Activated CD4-positive, alpha-beta memory T cell treated with anti-CD3 and anti-CD28 coated beads for 36 hours (primary cell): Measurements from ENCODE around the gene PTPRF. TPM values are rescaled to one million over a fixed set of nuclear protein-coding genes. Genes with fewer than 3 reads are reported as not detected.
"Not testable (repeated sequence)": the region's sequence is repeated elsewhere in the genome, so short reads cannot be mapped to it uniquely, and the experiment has no call there.

ENCODE experiments used
- CTCF ChIA-PET: fragments of 350-600 bp; sonication (Branson Sonifier 250); formaldehyde crosslinking; loops from one replicate; lab custom pipeline; 2021; ENCODE audit warnings: antibody characterized with exemption, inconsistent platforms; lab: Charles Lee
- POLR2A ChIA-PET: fragments of 350-600 bp; sonication (Branson Sonifier 250); formaldehyde crosslinking; loops from one replicate; lab custom pipeline; 2021; ENCODE audit warnings: antibody characterized with exemption; lab: Charles Lee
- DNase-seq: peaks from one replicate; pipeline ENCODE4 v3.0.0-alpha.2; 2020
- H3K27ac Mint-ChIP-seq: one replicate; pipeline ENCODE4 v1.8.0; 2021; ENCODE audit warnings: mixed read lengths
- H3K27me3 Mint-ChIP-seq: one replicate; pipeline ENCODE4 v1.8.0; 2021; ENCODE audit warnings: mixed read lengths
- H3K36me3 Mint-ChIP-seq: one replicate; pipeline ENCODE4 v1.8.0; 2021; ENCODE audit warnings: mixed read lengths
- H3K4me1 Mint-ChIP-seq: one replicate; pipeline ENCODE4 v1.8.0; 2021; ENCODE audit warnings: low read depth, mixed read lengths
- H3K4me3 Mint-ChIP-seq: one replicate; pipeline ENCODE4 v1.8.0; 2021; ENCODE audit warnings: mild to moderate bottlenecking, mixed read lengths
- H3K9me3 Mint-ChIP-seq: one replicate; pipeline ENCODE4 v1.8.0; 2021; ENCODE audit warnings: mixed read lengths
- intact Hi-C: fragments of 100-400 bp; cut with micrococcal nuclease; formaldehyde crosslinking; loops from one replicate; pipeline ENCODE4 v1.15.1; 2023
- total RNA-seq, 2 experiments: library from RNA; stranded (reverse); gene quantifications; one replicate each; pipeline ENCODE4 v1.2.3, GENCODE V29; 2021

PTPRF gene
- total RNA-seq, 2 experiments from 2014 or later: 2.4 to 2.8 TPM

DNA sequence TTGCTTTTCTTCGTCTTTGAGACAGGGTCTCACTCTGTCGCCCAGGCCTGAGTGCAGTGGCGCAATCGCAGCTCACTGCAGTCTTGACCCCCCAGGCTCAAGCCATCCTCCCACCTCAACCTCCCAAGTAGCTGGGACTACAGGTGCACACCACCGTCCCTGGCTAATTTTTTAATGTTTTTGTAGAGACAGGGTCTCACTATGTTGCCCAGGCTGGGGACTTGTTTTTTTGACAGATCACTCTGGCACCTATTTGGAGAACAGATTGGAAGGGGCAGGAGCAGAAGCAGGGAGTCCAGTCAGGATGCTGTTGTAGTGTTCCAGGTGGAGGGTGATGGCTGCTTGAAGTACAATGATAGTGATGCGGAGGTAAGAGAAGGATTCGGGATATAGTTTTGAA, 106.6 kb downstream of the PTPRF start:
- POLR2A ChIA-PET: interaction anchor here (0.6 kb wide), 1 partner anchor 951 kb away, joined by 3 read pairs; no protein-coding TSS in a partner anchor
- Mint-ChIP-seq H3K4me1 (no peaks in the 10 kb centered on the region), H3K9me3 (no peaks in the 10 kb centered on the region), H3K27ac (no peak overlapping the region), H3K36me3 (no peaks in the 10 kb centered on the region), H3K27me3 (peaks cover 1% of the 10 kb centered on the region), H3K4me3 (no peak overlapping the region)
- DNase-seq: no peak
- CTCF ChIA-PET: no interaction called here
- intact Hi-C loops: no loop called here

DNA sequence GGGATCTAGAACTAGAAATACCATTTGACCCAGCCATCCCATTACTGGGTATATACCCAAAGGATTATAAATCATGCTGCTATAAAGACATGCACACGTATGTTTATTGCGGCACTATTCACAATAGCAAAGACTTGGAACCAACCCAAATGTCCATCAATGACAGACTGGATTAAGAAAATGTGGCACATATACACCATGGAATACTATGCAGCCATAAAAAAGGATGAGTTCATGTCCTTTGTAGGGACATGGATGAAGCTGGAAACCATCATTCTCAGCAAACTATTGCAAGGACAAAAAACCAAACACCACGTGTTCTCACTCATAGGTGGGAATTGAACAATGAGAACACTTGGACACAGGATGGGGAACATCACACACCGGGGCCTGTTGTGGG, 107.7 kb downstream of the PTPRF start:
- H3K27me3 Mint-ChIP-seq, DNase-seq, H3K36me3 Mint-ChIP-seq, CTCF ChIA-PET, H3K9me3 Mint-ChIP-seq, H3K27ac Mint-ChIP-seq, H3K4me3 Mint-ChIP-seq, intact Hi-C loops, H3K4me1 Mint-ChIP-seq: not testable (repeated sequence)
- POLR2A ChIA-PET: interaction anchor here (0.6 kb wide), 1 partner anchor 1892 kb away, joined by 4 read pairs; no protein-coding TSS in a partner anchor

DNA sequence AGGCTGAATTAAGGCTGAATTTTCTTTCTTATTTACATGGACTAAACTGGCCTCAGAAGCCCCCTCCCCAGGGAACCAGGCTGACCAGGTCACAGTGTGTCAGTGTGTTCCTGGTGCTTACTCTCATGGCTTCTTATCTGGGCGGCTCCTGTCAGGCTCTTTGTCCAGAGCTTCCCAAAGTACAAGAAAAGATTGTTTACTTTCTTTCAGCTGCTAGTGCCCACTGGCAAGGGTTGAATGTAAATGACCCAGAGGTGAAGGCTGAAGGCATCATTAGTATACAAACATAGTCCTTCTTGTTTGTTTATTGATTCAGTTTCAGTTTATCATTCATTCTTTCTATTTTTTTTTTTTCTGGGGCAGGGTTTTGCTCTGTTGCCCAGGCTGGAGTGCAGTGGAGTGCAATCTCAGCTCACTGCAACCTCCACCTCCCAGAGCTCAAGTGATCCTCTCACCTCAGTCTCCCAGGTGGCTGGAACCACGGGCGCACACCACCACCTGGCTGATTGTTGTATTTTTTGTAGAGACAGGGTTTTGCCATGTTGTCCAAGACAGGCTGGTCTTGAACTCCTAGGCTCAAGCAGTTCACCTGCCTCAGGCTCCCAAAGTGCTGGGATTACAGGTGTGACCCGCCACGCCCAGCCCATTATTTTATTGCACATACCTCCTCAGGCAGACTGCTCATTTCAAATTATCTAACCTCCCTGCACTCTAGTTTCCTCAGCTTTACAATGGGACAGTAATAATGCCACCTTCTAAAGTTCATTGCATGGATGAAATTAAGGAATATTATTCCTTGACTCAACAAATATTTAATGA, 109.5 kb downstream of the PTPRF start:
- no peaks in the 10 kb centered on the region for H3K36me3 Mint-ChIP-seq
- H3K4me3 Mint-ChIP-seq: no peak overlapping the region
- peaks cover 1% of the 10 kb centered on the region for H3K27me3 Mint-ChIP-seq
- H3K4me1 Mint-ChIP-seq: no peaks in the 10 kb centered on the region
- intact Hi-C loops: no loop called here
- POLR2A ChIA-PET: no interaction called here
- CTCF ChIA-PET: interaction anchor here (1.0 kb wide), 1 partner anchor 10 kb away, joined by 3 read pairs; the partner anchor contains the start of gene KDM4A
- no peak for DNase-seq
- no peaks in the 10 kb centered on the region for H3K9me3 Mint-ChIP-seq
- no peak overlapping the region for H3K27ac Mint-ChIP-seq

DNA sequence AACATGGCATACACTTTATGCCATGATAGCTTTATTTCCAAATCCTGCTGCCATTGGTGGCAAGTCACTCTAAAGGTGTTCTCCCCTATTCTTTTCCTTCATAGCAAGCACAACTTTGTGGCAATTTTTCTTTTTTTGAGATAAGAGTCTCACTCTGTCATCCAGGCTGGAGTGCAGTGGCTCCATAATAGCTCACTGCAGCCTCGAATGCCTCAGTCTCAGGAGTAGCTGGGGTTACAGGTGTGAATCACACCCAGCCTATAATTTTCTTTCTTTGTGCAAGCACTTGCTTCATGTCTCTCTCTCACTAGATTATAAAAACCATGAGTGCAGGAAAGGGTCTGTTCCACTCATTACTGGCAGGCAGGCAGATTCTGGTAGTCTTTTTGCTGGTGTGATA, 113.9 kb downstream of the PTPRF start:
- POLR2A ChIA-PET: no interaction called here
- Mint-ChIP-seq H3K4me3 (no peak overlapping the region), H3K4me1 (peaks cover 4% of the 10 kb centered on the region)

DNA sequence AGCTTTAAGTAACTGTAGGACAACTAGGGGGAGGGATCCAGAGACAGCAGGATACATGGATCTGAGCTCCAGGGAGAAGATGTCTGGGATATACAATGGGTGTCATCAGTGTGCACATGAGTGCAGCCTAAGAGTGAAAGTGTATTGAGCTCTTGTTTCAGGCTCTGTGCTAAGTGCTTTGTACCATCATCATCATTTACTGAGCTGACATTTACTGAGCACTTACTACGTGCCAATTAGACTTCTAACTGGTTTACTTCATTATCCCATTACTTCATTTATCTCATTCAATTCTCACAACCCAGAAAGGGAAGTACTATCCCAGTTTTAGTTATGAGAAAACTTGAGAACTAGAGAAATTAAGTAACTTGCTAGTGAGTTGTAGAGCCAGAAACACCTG, 114.8 kb downstream of the PTPRF start:
- no peak for DNase-seq
- POLR2A ChIA-PET: no interaction called here
- Mint-ChIP-seq H3K27me3 (peaks cover under 1% of the 10 kb centered on the region), H3K9me3 (no peaks in the 10 kb centered on the region), H3K27ac (no peak overlapping the region), H3K4me1 (peaks cover 4% of the 10 kb centered on the region), H3K36me3 (no peaks in the 10 kb centered on the region), H3K4me3 (no peak overlapping the region)
- CTCF ChIA-PET: interaction anchor here (0.6 kb wide), 1 partner anchor 248 kb away, joined by 3 read pairs; no protein-coding TSS in a partner anchor
- intact Hi-C loops: no loop called here

More for the DNA sequence above, 113.9 kb downstream of the PTPRF start:
- CTCF ChIA-PET: interaction anchor here (0.6 to 1.0 kb wide), 2 partner anchors 115 to 310 kb away, joined by 3 read pairs; no protein-coding TSS in a partner anchor
- H3K27me3 Mint-ChIP-seq: peaks cover 1% of the 10 kb centered on the region
- H3K36me3 Mint-ChIP-seq: no peaks in the 10 kb centered on the region
- intact Hi-C loops: no loop called here
- H3K9me3 Mint-ChIP-seq: no peaks in the 10 kb centered on the region
- H3K27ac Mint-ChIP-seq: no peak overlapping the region
- no peak for DNase-seq

DNA sequence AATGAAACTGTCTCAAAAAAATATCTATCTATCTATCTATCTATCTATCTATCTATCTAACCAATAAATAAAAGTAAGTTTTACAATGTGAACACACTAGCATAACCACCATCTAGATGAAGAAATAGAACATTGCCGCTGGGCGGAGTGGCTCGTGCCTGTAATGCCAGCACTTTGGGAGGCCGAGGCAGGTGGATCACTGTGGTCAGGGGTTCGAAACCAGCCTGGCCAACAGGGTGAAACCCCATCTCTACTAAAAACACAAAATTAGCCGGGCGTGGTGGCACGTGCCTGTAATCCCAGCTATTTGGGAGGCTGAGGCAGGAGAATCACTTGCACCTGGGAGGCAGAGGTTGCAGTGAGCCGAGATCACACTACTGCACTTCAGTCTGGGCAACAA, 116.6 kb downstream of the PTPRF start:
- H3K27me3 Mint-ChIP-seq, POLR2A ChIA-PET, H3K27ac Mint-ChIP-seq, H3K9me3 Mint-ChIP-seq, H3K36me3 Mint-ChIP-seq, DNase-seq, CTCF ChIA-PET, intact Hi-C loops, H3K4me3 Mint-ChIP-seq: not testable (repeated sequence)
- peaks cover 19% of the 10 kb centered on the region for H3K4me1 Mint-ChIP-seq

DNA sequence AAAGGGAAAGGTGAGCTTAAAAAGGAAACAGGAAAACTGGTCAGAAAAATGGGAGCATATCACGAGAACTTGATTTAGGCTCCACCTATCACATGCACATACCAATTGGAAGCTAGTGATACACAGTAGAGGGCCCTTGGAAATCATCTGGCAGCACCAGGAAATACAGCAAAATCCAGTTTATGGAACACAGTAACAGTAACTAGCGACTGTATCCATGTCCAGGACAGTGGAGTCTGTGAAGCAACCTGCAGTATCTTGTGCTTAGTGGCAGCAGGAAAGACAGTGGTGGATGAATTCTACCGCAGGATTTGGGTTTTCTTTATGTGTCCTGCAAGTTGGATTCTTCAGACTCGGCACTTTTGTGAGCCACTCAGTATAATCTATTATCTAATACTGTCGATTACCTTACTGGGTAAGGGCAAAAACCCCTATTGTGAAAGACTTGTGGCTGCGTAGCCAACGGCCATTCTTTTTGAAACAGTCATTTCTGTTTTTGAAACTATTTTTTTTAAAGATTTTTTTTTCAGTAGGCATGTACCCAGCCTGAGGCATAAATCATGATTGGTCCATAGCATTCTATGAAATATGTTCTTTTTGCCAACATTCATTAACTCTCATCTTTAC, 117.7 kb downstream of the PTPRF start:
- Mint-ChIP-seq H3K4me3 (peak overlapping the region; percentile 99), H3K4me1 (peaks cover 22% of the 10 kb centered on the region), H3K27ac (no peak overlapping the region), H3K9me3 (no peaks in the 10 kb centered on the region), H3K27me3 (no peaks in the 10 kb centered on the region), H3K36me3 (peaks cover 4% of the 10 kb centered on the region)
- ChIA-PET CTCF (interaction anchor here (1.1 kb wide), 1 partner anchor 286 kb away, joined by 4 read pairs; no protein-coding TSS in a partner anchor), POLR2A (no interaction called here)
- intact Hi-C loops: no loop called here
- DNase-seq: no peak

DNA sequence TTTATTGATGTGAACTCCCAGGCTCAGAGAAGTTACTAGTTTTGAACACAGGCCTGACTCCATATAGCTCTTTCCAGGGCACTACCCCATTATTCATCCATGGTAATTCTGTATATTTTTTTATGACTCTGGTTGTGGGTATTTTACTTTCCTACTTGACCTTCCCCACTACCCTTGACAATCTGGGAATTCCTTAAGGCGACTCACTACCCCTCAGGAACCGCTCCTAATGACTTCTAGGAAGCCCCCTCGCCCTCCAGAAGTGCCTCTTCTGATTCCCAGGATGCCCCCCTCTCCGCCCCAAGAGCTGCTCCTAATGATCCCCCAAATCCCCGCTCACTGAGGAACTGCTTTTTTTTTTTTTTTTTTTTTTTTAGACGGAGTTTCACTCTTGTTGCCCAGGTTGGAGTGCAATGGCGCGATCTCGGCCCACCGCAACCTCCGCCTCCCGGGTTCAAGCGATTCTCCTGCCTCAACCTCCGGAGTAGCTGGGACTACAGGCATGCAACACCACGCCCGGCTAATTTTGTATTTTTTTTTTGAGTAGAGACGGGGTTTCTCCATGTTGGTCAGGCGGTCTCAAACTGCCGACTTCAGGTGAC, 118.3 kb downstream of the PTPRF start:
- DNase-seq: no peak
- Mint-ChIP-seq H3K27me3 (no peaks in the 10 kb centered on the region), H3K9me3 (no peaks in the 10 kb centered on the region), H3K36me3 (peaks cover 8% of the 10 kb centered on the region), H3K4me3 (peak overlapping the region; percentile 99), H3K4me1 (peaks cover 26% of the 10 kb centered on the region), H3K27ac (peak overlapping the region; percentile 98)
- ChIA-PET POLR2A (interaction anchor here (0.8 to 3.1 kb wide), 7 partner anchors 11 to 282 kb away, joined by 3 to 20 read pairs (median 5); partner anchors contain the start of genes ELOVL1 and ST3GAL3), CTCF (interaction anchor here (1.1 to 1.6 kb wide), 2 partner anchors 8 to 286 kb away, joined by 3 to 4 read pairs; no protein-coding TSS in a partner anchor)
- intact Hi-C loops: no loop called here

DNA sequence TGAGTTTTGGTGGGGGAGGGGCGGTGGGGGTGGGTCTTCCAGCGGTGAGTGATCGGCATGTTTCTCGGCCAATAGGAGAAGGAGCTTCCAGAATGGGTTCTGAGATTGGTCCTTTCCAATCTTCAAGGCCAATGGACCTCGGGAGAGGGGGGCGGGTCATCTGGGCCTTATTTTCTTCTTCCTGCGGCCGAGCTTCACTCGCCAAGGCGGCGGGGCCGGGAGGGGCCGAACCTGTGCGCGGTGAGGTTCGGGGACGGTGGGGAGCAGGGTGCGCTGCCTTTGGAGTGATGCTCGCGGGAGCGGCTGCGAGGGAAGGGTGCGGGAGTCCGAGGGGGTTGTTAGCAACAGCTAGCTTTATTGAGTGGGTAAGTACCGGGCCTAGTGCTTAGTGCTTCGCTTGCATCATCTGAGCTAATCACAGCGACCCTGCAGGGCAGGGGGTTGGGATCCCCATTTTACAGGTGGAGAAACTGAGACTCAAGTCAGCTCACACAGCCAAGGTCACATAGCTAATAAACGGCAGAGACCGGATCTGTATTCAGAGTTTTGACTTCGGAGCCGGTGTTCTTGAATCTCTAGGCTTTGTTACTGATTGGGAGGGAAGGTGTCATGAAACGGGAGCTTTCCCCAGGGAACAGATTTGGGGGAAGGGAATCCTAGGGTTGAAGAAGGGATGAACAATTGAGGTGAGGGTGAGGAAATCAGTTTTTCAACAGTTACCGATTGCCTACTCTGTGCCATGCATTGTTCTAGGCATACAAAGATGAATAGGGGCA, 119.8 kb downstream of the PTPRF start:
- H3K27ac Mint-ChIP-seq: peak overlapping the region; percentile 98
- H3K27me3 Mint-ChIP-seq: no peaks in the 10 kb centered on the region
- peaks cover 30% of the 10 kb centered on the region for H3K4me1 Mint-ChIP-seq
- intact Hi-C loops: loop anchor here (1.0 to 5.0 kb wide), 5 partner anchors 57 to 562 kb away; partner anchors contain the start of genes CFAP57, DMAP1, EBNA1BP2 and IPO13
- ChIA-PET POLR2A (interaction anchor here (0.7 to 3.1 kb wide), 16 partner anchors 10 to 1125 kb away, joined by 3 to 20 read pairs (median 3); partner anchors contain the start of genes CFAP57, EBNA1BP2, ELOVL1 and RPS8), CTCF (interaction anchor here (0.6 to 1.9 kb wide), 8 partner anchors 9 to 295 kb away, joined by 3 to 6 read pairs (median 3); partner anchors contain the start of gene ST3GAL3)
- no peaks in the 10 kb centered on the region for H3K9me3 Mint-ChIP-seq
- H3K36me3 Mint-ChIP-seq: peaks cover 16% of the 10 kb centered on the region
- DNase-seq: peak; percentile 94
- peak overlapping the region; percentile 99 for H3K4me3 Mint-ChIP-seq

DNA sequence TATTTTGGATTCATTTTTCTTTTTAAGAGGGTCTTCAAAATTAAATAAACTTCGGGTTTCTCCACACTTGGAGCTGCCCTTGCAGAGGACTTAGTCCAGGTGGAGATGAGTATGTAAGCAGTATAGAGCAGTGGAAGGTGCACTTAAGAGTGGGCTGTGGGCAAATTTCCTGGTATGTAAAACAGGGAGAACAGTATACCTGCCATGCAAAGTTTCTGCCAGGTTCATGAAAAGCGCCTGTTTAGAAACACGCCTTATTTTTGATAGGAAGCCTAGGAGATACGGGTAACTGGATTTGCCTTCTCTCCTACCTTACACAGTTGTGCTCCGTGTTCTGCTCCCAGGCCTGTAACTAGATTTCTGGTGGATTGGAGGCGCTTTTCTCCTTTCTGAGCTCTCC, 120.5 kb downstream of the PTPRF start:
- Mint-ChIP-seq H3K9me3 (no peaks in the 10 kb centered on the region), H3K27ac (peak overlapping the region; percentile 34), H3K4me3 (peak overlapping the region; percentile 99), H3K36me3 (peaks cover 22% of the 10 kb centered on the region), H3K4me1 (peaks cover 30% of the 10 kb centered on the region), H3K27me3 (no peaks in the 10 kb centered on the region)
- CTCF ChIA-PET: interaction anchor here (0.6 to 1.9 kb wide), 3 partner anchors 14 to 294 kb away, joined by 3 to 6 read pairs (median 3); partner anchors contain the start of gene ST3GAL3
- intact Hi-C loops: loop anchor here (2.0 to 5.0 kb wide), 2 partner anchors 124 to 562 kb away; partner anchors contain the start of gene DMAP1
- DNase-seq: no peak
- POLR2A ChIA-PET: interaction anchor here (0.7 to 3.1 kb wide), 11 partner anchors 9 to 380 kb away, joined by 3 to 20 read pairs (median 3); partner anchors contain the start of genes ELOVL1, SLC6A9 and ST3GAL3
